Endothelial cell (in vitro differentiated cells): ENCODE results near the gene TGFB2. TPM values are rescaled to one million over a fixed set of nuclear protein-coding genes. Genes with fewer than 3 reads are reported as not detected.

Source experiments
- DNase-seq: peaks from one replicate; pipeline ENCODE4 v3.0.0; 2021; ENCODE audit warnings: low spot score
- H3K27ac Mint-ChIP-seq: one replicate; pipeline ENCODE4 v1.8.0; 2021; ENCODE audit warnings: mixed read lengths, inconsistent platforms; ENCODE audit not compliant: unreplicated experiment
- H3K27me3 Mint-ChIP-seq: one replicate; pipeline ENCODE4 v1.8.0; 2021; ENCODE audit warnings: mild to moderate bottlenecking, moderate library complexity, mixed read lengths, inconsistent platforms; ENCODE audit not compliant: unreplicated experiment
- H3K36me3 Mint-ChIP-seq: one replicate; pipeline ENCODE4 v1.8.0; 2021; ENCODE audit warnings: mild to moderate bottlenecking, low read depth, mixed read lengths, inconsistent platforms; ENCODE audit not compliant: unreplicated experiment
- H3K4me1 Mint-ChIP-seq: one replicate; pipeline ENCODE4 v1.8.0; 2021; ENCODE audit warnings: mild to moderate bottlenecking, mixed read lengths, inconsistent platforms; ENCODE audit not compliant: unreplicated experiment
- H3K4me3 Mint-ChIP-seq: one replicate; pipeline ENCODE4 v1.8.0; 2021; ENCODE audit warnings: mild to moderate bottlenecking, mixed read lengths, inconsistent platforms; ENCODE audit not compliant: unreplicated experiment
- H3K9me3 Mint-ChIP-seq: one replicate; pipeline ENCODE4 v1.8.0; 2021; ENCODE audit warnings: mixed read lengths, inconsistent platforms; ENCODE audit not compliant: unreplicated experiment
- CTCF ChIP-seq: fragments of 200-600 bp; sonication (generic); IDR thresholded peaks from one replicate; pipeline ENCODE4 v1.5.0; 2021; ENCODE audit warnings: antibody characterized with exemption; ENCODE audit not compliant: unreplicated experiment
- total RNA-seq: library from RNA; stranded (reverse); fragmentation: NEBNext Ultra II Directional; extraction: Animal tissue kit (Norgen Biotek cat#: 25700); gene quantifications from one replicate; pipeline ENCODE4 v1.2.1, GENCODE V29; 2021; ENCODE audit not compliant: unreplicated experiment

TGFB2 gene
- total RNA-seq, 1 donor from 2014 or later: 0.62 TPM

DNA sequence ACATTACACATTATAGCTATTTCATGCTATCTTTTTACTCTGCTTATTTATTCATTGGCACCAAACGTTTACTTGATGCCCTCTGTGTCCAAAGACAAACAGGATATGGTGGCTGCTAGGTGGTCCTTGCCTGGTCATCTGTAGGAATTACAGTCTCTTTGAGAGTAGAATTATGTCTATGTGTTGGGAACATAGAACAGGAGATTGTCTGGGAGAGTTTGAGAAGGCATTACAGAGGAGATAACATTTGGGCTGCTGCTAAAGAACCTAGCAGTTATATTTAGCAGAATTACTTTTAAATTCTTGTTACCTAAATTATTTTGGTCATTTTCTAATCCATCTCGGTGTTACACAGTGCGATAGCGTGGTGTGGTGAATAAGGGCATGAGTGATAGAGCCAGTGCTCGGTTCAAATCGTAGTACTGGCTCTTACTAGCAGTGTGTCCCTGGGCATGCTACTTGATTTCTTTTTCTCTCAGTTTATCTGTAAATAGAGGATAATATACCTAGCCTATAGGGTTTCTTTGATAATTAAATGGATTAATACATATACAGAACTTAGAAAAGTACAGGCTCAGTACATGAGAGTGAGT, 39.6 kb upstream of the TGFB2 start:
- no peaks in the 10 kb centered on the region for H3K9me3 Mint-ChIP-seq
- H3K27ac Mint-ChIP-seq: no peak overlapping the region
- H3K4me3 Mint-ChIP-seq: no peak overlapping the region
- H3K27me3 Mint-ChIP-seq: no peaks in the 10 kb centered on the region
- DNase-seq: no peak
- TF ChIP-seq CTCF: no peak
- no peaks in the 10 kb centered on the region for H3K4me1 Mint-ChIP-seq
- H3K36me3 Mint-ChIP-seq: no peaks in the 10 kb centered on the region

DNA sequence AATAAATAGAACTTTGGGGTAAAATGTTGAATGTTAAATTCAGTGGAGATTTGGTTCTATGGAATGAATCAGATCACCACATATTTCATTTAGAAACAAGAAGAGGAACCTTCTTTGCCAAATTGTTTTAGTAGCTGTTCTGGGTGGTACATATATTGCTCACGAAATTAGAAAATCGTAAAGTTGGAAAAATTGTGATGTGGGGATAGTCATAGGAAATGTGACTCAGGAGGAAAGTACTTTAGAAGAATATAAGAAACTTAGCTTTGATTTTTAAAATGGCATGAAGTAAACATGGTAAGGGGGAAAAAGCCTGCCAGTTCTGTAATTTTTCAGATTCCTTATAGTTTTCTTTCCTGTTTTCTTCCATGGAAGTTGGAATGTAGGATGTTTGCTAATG, 32.6 kb upstream of the TGFB2 start:
- Mint-ChIP-seq H3K4me3 (no peak overlapping the region), H3K9me3 (no peaks in the 10 kb centered on the region), H3K36me3 (no peaks in the 10 kb centered on the region), H3K27ac (no peak overlapping the region), H3K4me1 (peaks cover 11% of the 10 kb centered on the region), H3K27me3 (no peaks in the 10 kb centered on the region)
- no peak for DNase-seq
- no peak for TF ChIP-seq CTCF

DNA sequence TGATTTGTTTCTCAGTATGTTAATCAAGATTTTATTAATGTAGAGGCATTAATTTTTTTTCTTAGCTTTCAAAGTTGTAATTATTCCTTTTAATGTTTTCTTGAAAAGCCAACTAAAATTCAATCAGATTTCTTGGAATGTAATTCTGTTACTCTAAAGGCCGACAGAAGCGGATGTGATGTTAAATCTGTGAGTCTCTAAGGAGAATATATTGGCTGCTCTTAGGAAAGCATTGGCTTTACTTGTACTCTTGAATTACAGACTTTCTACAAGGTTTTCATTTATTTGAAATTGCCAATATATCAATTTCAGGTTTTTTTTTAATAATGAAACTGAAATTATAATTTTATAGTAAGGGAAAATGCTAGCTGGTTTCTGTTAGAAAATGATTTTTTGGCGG, 30.8 kb upstream of the TGFB2 start:
- DNase-seq: no peak
- Mint-ChIP-seq H3K4me1 (peaks cover 11% of the 10 kb centered on the region), H3K36me3 (no peaks in the 10 kb centered on the region), H3K4me3 (no peak overlapping the region), H3K27me3 (no peaks in the 10 kb centered on the region), H3K27ac (no peak overlapping the region), H3K9me3 (no peaks in the 10 kb centered on the region)
- TF ChIP-seq CTCF: no peak

GRCh38 chr1:218315638-218316037, 29.5 kb upstream of the TGFB2 start:
- no peak for DNase-seq

More at GRCh38 chr1:218315638-218316037, 29.5 kb upstream of the TGFB2 start:
- Mint-ChIP-seq H3K36me3 (no peaks in the 10 kb centered on the region), H3K4me1 (peaks cover 11% of the 10 kb centered on the region), H3K4me3 (no peak overlapping the region), H3K9me3 (no peaks in the 10 kb centered on the region), H3K27me3 (no peaks in the 10 kb centered on the region), H3K27ac (no peak overlapping the region)
- TF ChIP-seq CTCF: no peak
